Naive thymus-derived CD4-positive, alpha-beta T cell (primary cell): ENCODE measurements around the gene CACNA1G. TPM values are rescaled to one million over a fixed set of nuclear protein-coding genes. Genes with fewer than 3 reads are reported as not detected.

Source experiments
- ATAC-seq: fragments of 150-1000 bp; cut with Tn5 transposase; 2 replicates; pipeline ENCODE4 v1.10.0; 2021; ENCODE audit warnings: mild to moderate bottlenecking, moderate library complexity
- CTCF ChIA-PET: fragments of 350-600 bp; sonication (Branson Sonifier 250); formaldehyde crosslinking; loops from one replicate; lab custom pipeline; 2021; ENCODE audit warnings: antibody characterized with exemption; lab: Charles Lee
- POLR2A ChIA-PET: fragments of 350-600 bp; sonication (Branson Sonifier 250); formaldehyde crosslinking; loops from one replicate; lab custom pipeline; 2021; ENCODE audit warnings: antibody characterized with exemption, inconsistent platforms; lab: Charles Lee
- DNase-seq, 9 donors: peaks; one replicate each; pipeline versions ENCODE4 v3.0.0 to v3.0.0-alpha.2; 2020 to 2022; ENCODE audit warnings: mixed read lengths in 1 of 9
- H3K27ac ChIP-seq: one replicate; pipeline ENCODE4 v1.7.0; 2013; ENCODE audit warnings: mild to moderate bottlenecking, low read depth, low read length, moderate library complexity
- H3K27me3 ChIP-seq, 2 donors: one replicate each; pipeline ENCODE4 v1.7.0; 2013; ENCODE audit warnings: low read length in 2 of 2, mild to moderate bottlenecking in 2 of 2, moderate library complexity in 2 of 2; ENCODE audit not compliant: control insufficient read depth in 2 of 2, insufficient read depth in 2 of 2
- H3K36me3 ChIP-seq, 3 experiments: 1 replicate in 2 of 3; 2 replicates in 1 of 3; pipeline ENCODE4 v1.7.0; 2013; ENCODE audit warnings: low read length in 3 of 3, mild to moderate bottlenecking in 3 of 3, moderate library complexity in 1 of 3; ENCODE audit not compliant: insufficient read depth in 3 of 3, control insufficient read depth in 2 of 3
- H3K4me1 ChIP-seq, 2 donors: one replicate each; pipeline ENCODE4 v1.7.0; 2013; ENCODE audit warnings: low read length in 2 of 2, mild to moderate bottlenecking in 2 of 2, moderate library complexity in 1 of 2; ENCODE audit not compliant: control insufficient read depth in 2 of 2, insufficient read depth in 2 of 2
- H3K4me3 ChIP-seq: 2 replicates; pipeline ENCODE4 v1.7.0; 2013; ENCODE audit warnings: mild to moderate bottlenecking, low read length
- H3K9me3 ChIP-seq, 3 experiments: 1 replicate in 2 of 3; 2 replicates in 1 of 3; pipeline ENCODE4 v1.7.0; 2013; ENCODE audit warnings: low read length in 3 of 3; ENCODE audit not compliant: control insufficient read depth in 2 of 3
- H3K27ac Mint-ChIP-seq, 9 donors: one replicate each; pipeline ENCODE4 v1.8.0; 2020 to 2022; ENCODE audit warnings: mixed read lengths in 9 of 9, mild to moderate bottlenecking in 8 of 9, moderate library complexity in 5 of 9, inconsistent platforms in 2 of 9
- H3K27me3 Mint-ChIP-seq, 5 donors: one replicate each; pipeline ENCODE4 v1.8.0; 2021 to 2022; ENCODE audit warnings: mixed read lengths in 5 of 5, mild to moderate bottlenecking in 1 of 5
- H3K36me3 Mint-ChIP-seq, 5 donors: one replicate each; pipeline ENCODE4 v1.8.0; 2020 to 2022; ENCODE audit warnings: mixed read lengths in 5 of 5, mild to moderate bottlenecking in 3 of 5, inconsistent platforms in 1 of 5
- H3K4me1 Mint-ChIP-seq, 7 donors: one replicate each; pipeline ENCODE4 v1.8.0; 2020 to 2022; ENCODE audit warnings: mixed read lengths in 7 of 7, mild to moderate bottlenecking in 3 of 7, inconsistent platforms in 1 of 7
- H3K4me3 Mint-ChIP-seq, 10 donors: one replicate each; pipeline ENCODE4 v1.8.0; 2020 to 2022; ENCODE audit warnings: mild to moderate bottlenecking in 10 of 10, mixed read lengths in 10 of 10, moderate library complexity in 6 of 10, inconsistent platforms in 2 of 10
- H3K9me3 Mint-ChIP-seq, 11 donors: one replicate each; pipeline ENCODE4 v1.8.0; 2020 to 2022; ENCODE audit warnings: mixed read lengths in 11 of 11, mild to moderate bottlenecking in 4 of 11, inconsistent platforms in 1 of 11, moderate library complexity in 1 of 11
- intact Hi-C, 2 donors: fragments of 100-400 bp; cut with micrococcal nuclease; formaldehyde crosslinking; loops; one replicate each; pipeline ENCODE4 v1.15.1; 2023
- polyA plus RNA-seq, 2 donors: library from polyadenylated mRNA; unstranded; fragments of 300-500 nt; fragmentation: Illumina TruSeq; gene quantifications; one replicate each; pipeline ENCODE4 v1.2.3, GENCODE V29; 2021
- total RNA-seq, 6 experiments: library from RNA in 5 of 6; stranded (reverse) in 5 of 6; gene quantifications; 1 replicate in 5 of 6; 2 replicates in 1 of 6; pipeline ENCODE4 v1.2.3 and lab custom pipeline; 2021 to 2026

Gene CACNA1G
- total and polyA plus RNA-seq, 7 experiments from 2014 or later: not detected

DNA sequence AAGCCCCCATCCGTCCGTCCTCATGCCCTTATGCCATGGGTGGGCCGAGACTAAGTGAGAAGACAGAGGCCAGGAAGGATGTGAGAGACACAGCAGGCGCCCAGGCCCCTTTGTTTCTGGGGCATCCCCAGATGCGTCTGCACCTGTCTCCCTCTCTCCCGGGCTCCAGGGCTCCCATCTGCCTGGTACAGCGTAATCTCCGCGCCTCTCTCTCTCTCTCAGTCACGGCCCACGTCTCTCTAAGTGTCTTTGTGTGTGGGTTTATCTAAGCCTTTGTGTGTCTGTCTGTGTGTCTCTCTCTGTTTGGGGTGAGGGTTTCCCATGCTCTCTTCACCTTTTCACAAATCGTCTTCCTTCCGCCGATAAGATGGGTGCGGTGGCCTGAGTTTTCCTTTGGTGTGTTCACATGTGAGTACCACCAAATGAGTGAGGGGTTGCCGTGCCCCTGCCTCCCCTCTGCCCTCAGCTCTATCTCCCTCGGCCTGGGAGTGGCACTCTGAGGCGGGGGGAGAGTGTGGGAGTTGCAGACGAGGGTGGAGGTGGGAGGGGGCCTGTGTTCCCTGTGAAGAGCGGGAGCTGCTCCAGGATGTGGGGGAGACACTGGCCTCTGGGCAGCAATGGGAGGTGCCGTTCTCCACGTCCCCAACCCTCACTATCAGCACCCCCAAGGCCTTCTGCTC lies 48.3 kb downstream of the CACNA1G start:
- H3K36me3 Mint-ChIP-seq: no peaks in the 10 kb centered on the region
- Histone ChIP-seq H3K27me3 (no peaks in the 10 kb centered on the region), H3K36me3 (no peaks in the 10 kb centered on the region), H3K27ac (no peak overlapping the region), H3K4me1 (no peaks in the 10 kb centered on the region), H3K9me3 (no peaks in the 10 kb centered on the region), H3K4me3 (no peak overlapping the region)
- intact Hi-C loops: no loop called here
- H3K4me1 Mint-ChIP-seq: peaks cover 0 to 4% (median 0%) of the 10 kb centered on the region in 7 donors
- CTCF ChIA-PET: no interaction called here
- H3K4me3 Mint-ChIP-seq: no peak overlapping the region
- DNase-seq (no peak), ATAC-seq (no peak)
- POLR2A ChIA-PET: no interaction called here
- no peaks in the 10 kb centered on the region for H3K9me3 Mint-ChIP-seq
- H3K27me3 Mint-ChIP-seq: peaks cover 0 to 24% (median 14%) of the 10 kb centered on the region in 5 donors
- H3K27ac Mint-ChIP-seq: no peak overlapping the region

DNA sequence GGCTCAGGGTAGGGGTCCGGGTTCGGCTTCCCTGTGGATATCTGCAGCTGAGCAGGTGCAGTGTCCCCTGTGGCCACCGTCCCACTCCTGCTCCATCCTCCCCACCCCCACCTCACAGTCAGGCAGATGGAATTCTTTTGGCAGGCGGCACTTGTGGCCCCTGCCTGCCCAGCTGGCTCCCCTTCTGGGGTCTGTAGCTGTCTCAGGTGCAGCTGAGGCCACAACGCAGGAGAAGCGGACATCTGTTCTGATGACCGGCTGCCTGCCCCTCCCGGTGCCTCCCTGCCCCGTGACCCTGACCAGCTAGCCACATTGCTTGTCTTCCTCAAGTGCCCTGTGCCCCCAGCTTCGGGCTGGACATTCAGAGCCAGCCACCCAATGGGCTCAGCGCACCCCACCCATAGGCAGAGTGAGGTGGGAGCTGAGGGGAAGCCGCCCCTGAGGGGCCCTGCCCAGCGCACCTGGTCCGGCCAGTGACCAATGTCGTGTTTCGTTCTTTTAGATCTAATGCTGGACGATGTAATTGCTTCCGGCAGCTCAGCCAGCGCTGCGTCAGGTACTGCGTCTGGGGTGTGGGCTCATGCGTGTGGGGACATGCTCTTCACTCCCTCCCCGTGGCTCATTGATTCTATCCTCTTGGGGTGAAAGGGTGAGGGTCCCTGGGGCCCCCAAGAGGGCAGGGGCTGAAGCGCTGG lies 49.0 kb downstream of the CACNA1G start:
- H3K4me3 ChIP-seq: no peak overlapping the region
- H3K27ac Mint-ChIP-seq: no peak overlapping the region
- peaks cover 4 to 8% (median 5%) of the 10 kb centered on the region in 7 donors for H3K4me1 Mint-ChIP-seq
- no peak overlapping the region for H3K4me3 Mint-ChIP-seq
- H3K4me1 ChIP-seq: no peaks in the 10 kb centered on the region
- H3K9me3 Mint-ChIP-seq: no peaks in the 10 kb centered on the region
- H3K27ac ChIP-seq: no peak overlapping the region
- H3K36me3 ChIP-seq: no peaks in the 10 kb centered on the region
- ChIA-PET POLR2A (no interaction called here), CTCF (no interaction called here)
- no peak for DNase-seq
- no peaks in the 10 kb centered on the region for H3K36me3 Mint-ChIP-seq
- ATAC-seq: no peak
- peaks cover 4 to 26% (median 15%) of the 10 kb centered on the region in 5 donors for H3K27me3 Mint-ChIP-seq
- intact Hi-C loops: no loop called here
- no peaks in the 10 kb centered on the region for H3K27me3 ChIP-seq
- H3K9me3 ChIP-seq: no peaks in the 10 kb centered on the region

DNA sequence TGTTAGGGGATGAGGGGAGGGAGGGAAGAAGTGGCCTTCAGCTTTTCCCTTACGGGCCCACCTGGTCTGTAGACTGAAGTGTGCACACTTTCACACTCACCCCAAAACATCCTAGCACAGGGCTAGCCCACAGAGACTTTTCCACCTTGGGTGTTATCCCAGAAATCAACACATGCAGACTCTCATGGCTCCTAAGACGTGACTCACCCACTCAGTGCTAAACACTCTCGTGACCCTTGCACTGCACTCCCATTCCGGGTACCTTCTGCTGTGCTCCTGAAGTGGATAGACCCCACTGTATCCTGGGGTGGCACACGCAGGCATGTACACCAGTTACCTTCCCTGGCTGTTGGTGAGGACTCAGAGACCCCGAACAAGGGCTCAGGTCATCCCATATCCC lies 51.1 kb downstream of the CACNA1G start:
- Histone ChIP-seq H3K4me1 (no peaks in the 10 kb centered on the region), H3K27ac (no peak overlapping the region), H3K36me3 (no peaks in the 10 kb centered on the region), H3K27me3 (peaks cover 0 to 2% of the 10 kb centered on the region in 2 donors), H3K4me3 (no peak overlapping the region), H3K9me3 (no peaks in the 10 kb centered on the region)
- no peaks in the 10 kb centered on the region for H3K36me3 Mint-ChIP-seq
- H3K27me3 Mint-ChIP-seq: peaks cover 4 to 16% (median 9%) of the 10 kb centered on the region in 5 donors
- intact Hi-C loops: no loop called here
- ChIA-PET POLR2A (no interaction called here), CTCF (no interaction called here)
- no peak for DNase-seq
- no peak overlapping the region for H3K27ac Mint-ChIP-seq
- no peak overlapping the region for H3K4me3 Mint-ChIP-seq
- ATAC-seq: no peak
- no peaks in the 10 kb centered on the region for H3K9me3 Mint-ChIP-seq
- peaks cover 3 to 8% (median 6%) of the 10 kb centered on the region in 7 donors for H3K4me1 Mint-ChIP-seq

- peaks cover 0 to 2% of the 10 kb centered on the region in 2 donors for H3K27me3 ChIP-seq
- Mint-ChIP-seq H3K36me3 (no peaks in the 10 kb centered on the region), H3K27me3 (peaks cover 4 to 12% (median 5%) of the 10 kb centered on the region in 5 donors), H3K4me1 (peaks cover 3 to 8% (median 6%) of the 10 kb centered on the region in 7 donors), H3K27ac (no peak overlapping the region), H3K9me3 (no peaks in the 10 kb centered on the region), H3K4me3 (no peak overlapping the region)
- H3K9me3 ChIP-seq: no peaks in the 10 kb centered on the region
- POLR2A ChIA-PET: no interaction called here
- ATAC-seq: no peak
- DNase-seq: no peak
- no peaks in the 10 kb centered on the region for H3K36me3 ChIP-seq
- H3K27ac ChIP-seq: no peak overlapping the region
- no peaks in the 10 kb centered on the region for H3K4me1 ChIP-seq
- CTCF ChIA-PET: no interaction called here
- intact Hi-C loops: no loop called here
- no peak overlapping the region for H3K4me3 ChIP-seq
These were observed 51.8 kb downstream of the CACNA1G start for GRCh38 chr17:50612281-50612680.

- H3K36me3 ChIP-seq: no peaks in the 10 kb centered on the region
- no peak overlapping the region for H3K27ac ChIP-seq
- Mint-ChIP-seq H3K4me1 (peaks cover 3 to 8% (median 6%) of the 10 kb centered on the region in 7 donors), H3K27me3 (peaks cover 4 to 13% (median 5%) of the 10 kb centered on the region in 5 donors), H3K4me3 (no peak overlapping the region), H3K27ac (no peak overlapping the region), H3K36me3 (no peaks in the 10 kb centered on the region), H3K9me3 (no peaks in the 10 kb centered on the region)
- no peaks in the 10 kb centered on the region for H3K4me1 ChIP-seq
- ATAC-seq: peak; percentile 23
- H3K4me3 ChIP-seq: no peak overlapping the region
- no peak for DNase-seq
- H3K9me3 ChIP-seq: no peaks in the 10 kb centered on the region
- intact Hi-C loops: no loop called here
- CTCF ChIA-PET: no interaction called here
- POLR2A ChIA-PET: no interaction called here
- peaks cover 0 to 2% of the 10 kb centered on the region in 2 donors for H3K27me3 ChIP-seq
These were observed 52.8 kb downstream of the CACNA1G start for GRCh38 chr17:50613007-50613992.

GRCh38 chr17:50614471-50615051 lies 54.0 kb downstream of the CACNA1G start:
- Mint-ChIP-seq H3K4me1 (peaks cover 5 to 13% (median 6%) of the 10 kb centered on the region in 7 donors), H3K9me3 (no peaks in the 10 kb centered on the region), H3K27me3 (peaks cover 3 to 16% (median 4%) of the 10 kb centered on the region in 5 donors), H3K36me3 (no peaks in the 10 kb centered on the region), H3K4me3 (peak overlapping the region in 2 of 10 donors; percentile 13 to 50), H3K27ac (peak overlapping the region in 1 of 9 donors; percentile 62)
- no peak for ATAC-seq
- H3K36me3 ChIP-seq: no peaks in the 10 kb centered on the region
- no peaks in the 10 kb centered on the region for H3K9me3 ChIP-seq
- peaks cover 0 to 2% of the 10 kb centered on the region in 2 donors for H3K27me3 ChIP-seq
- DNase-seq: no peak
- CTCF ChIA-PET: no interaction called here
- intact Hi-C loops: no loop called here
- H3K4me1 ChIP-seq: no peaks in the 10 kb centered on the region
- H3K4me3 ChIP-seq: no peak overlapping the region
- H3K27ac ChIP-seq: no peak overlapping the region
- POLR2A ChIA-PET: no interaction called here
